ENCODE results near the gene HTR3A. TPM values are rescaled to one million over a fixed set of nuclear protein-coding genes. Genes with fewer than 3 reads are reported as not detected.

The HTR3A gene
- total and polyA plus RNA-seq, 2 of the 13 experiments (the other 11 are each of a cell fraction or from before 2014, with no cell fraction given): not detected

DNA sequence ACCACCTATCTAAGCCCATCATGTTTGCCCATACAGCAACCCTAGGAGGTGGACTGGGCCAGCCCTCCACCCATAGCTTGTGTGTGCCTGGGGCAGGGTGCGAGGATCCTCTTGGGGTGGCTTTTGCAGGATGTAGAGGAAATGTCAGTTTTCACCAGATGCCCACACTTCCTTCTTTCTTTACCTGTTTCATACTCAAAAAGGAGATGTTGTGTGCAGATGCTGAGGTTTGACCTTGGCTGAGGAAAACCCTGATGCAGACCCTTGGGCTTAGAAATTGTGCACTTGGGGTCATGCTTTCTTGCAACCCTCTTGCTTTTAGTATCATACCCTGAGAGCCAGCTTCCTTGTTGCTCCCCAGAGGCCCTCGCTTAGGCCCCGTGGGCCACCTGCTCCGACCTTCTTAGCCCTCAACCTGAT is 2.2 kb downstream of the HTR3A start:
- Histone ChIP-seq H3K27me3 (ENCODE audit: control insufficient read depth in 1 of 2, insufficient read depth in 2 of 2, low read length in 2 of 2) (peaks cover 3 to 71% of the 10 kb centered on the region in 2 experiments), H3K79me2 (ENCODE audit: insufficient read depth, low read length) (no peaks in the 10 kb centered on the region), H3K27ac (ENCODE audit: extremely low read length, insufficient read depth, low read length) (no peak overlapping the region), H3K9me3 (ENCODE audit: low read length) (no peaks in the 10 kb centered on the region), H3K4me1 (ENCODE audit: insufficient read depth, low read length) (no peaks in the 10 kb centered on the region), H2AFZ (ENCODE audit: low read length) (no peak overlapping the region), H4K20me1 (ENCODE audit: insufficient read depth, low read length) (no peaks in the 10 kb centered on the region), H3K9ac (ENCODE audit: insufficient read depth, low read depth, low read length) (no peak overlapping the region), H3K4me2 (ENCODE audit: low read depth, low read length) (no peak overlapping the region), H3K36me3 (replicated peaks in 1 of 2; ENCODE audit: control insufficient read depth in 1 of 2, insufficient read depth in 2 of 2, low read length in 2 of 2) (no peaks in the 10 kb centered on the region), H3K4me3 (replicated peaks in 1 of 3; ENCODE audit: insufficient read depth in 1 of 3, low read depth in 2 of 3, low read length in 3 of 3) (no peak overlapping the region)
- TF ChIP-seq FOXJ3 (CRISPR knock-in tag; IDR thresholded peaks at IDR 0.05; ENCODE audit: borderline replicate concordance) (no peak), ZNF703 (CRISPR knock-in tag; IDR thresholded peaks at IDR 0.05; ENCODE audit: borderline replicate concordance) (no peak), RBM22 (optimal IDR thresholded peaks at IDR 0.05; ENCODE audit: low read length) (no peak), TAF1 (CRISPR knock-in tag; IDR thresholded peaks at IDR 0.05) (no peak), ZNF761 (CRISPR knock-in tag; conservative IDR thresholded peaks at IDR 0.05) (no peak), CREB1 (IDR thresholded peaks at IDR 0.05) (no peak), CREB1 (CRISPR knock-in tag; IDR thresholded peaks at IDR 0.05) (no peak), RAD21 (CRISPR knock-in tag; IDR thresholded peaks at IDR 0.05) (no peak), ATF7 (IDR thresholded peaks at IDR 0.05) (no peak), ATF7 (CRISPR knock-in tag; IDR thresholded peaks at IDR 0.05) (no peak), ZNF839 (CRISPR knock-in tag; IDR thresholded peaks at IDR 0.05; ENCODE audit: borderline replicate concordance) (no peak), RELA (CRISPR knock-in tag; IDR thresholded peaks at IDR 0.05) (no peak), ZNF232 (CRISPR knock-in tag; IDR thresholded peaks at IDR 0.05; ENCODE audit: borderline replicate concordance) (no peak), ZBTB42 (CRISPR knock-in tag; IDR thresholded peaks at IDR 0.05) (no peak), POLR2AphosphoS2 (IDR thresholded peaks at IDR 0.05; ENCODE audit: low read depth, low read length) (no peak), CHCHD3 (CRISPR knock-in tag; IDR thresholded peaks at IDR 0.05) (no peak), SIX1 (CRISPR knock-in tag; IDR thresholded peaks at IDR 0.05; ENCODE audit: borderline replicate concordance) (no peak)
- TF ChIP-seq, protein P1, sequence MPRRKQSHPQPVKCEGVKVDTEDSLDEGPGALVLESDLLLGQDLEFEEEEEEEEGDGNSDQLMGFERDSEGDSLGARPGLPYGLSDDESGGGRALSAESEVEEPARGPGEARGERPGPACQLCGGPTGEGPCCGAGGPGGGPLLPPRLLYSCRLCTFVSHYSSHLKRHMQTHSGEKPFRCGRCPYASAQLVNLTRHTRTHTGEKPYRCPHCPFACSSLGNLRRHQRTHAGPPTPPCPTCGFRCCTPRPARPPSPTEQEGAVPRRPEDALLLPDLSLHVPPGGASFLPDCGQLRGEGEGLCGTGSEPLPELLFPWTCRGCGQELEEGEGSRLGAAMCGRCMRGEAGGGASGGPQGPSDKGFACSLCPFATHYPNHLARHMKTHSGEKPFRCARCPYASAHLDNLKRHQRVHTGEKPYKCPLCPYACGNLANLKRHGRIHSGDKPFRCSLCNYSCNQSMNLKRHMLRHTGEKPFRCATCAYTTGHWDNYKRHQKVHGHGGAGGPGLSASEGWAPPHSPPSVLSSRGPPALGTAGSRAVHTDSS (CRISPR knock-in tag; conservative IDR thresholded peaks at IDR 0.05): no peak
- TF ChIP-seq, protein P2, sequence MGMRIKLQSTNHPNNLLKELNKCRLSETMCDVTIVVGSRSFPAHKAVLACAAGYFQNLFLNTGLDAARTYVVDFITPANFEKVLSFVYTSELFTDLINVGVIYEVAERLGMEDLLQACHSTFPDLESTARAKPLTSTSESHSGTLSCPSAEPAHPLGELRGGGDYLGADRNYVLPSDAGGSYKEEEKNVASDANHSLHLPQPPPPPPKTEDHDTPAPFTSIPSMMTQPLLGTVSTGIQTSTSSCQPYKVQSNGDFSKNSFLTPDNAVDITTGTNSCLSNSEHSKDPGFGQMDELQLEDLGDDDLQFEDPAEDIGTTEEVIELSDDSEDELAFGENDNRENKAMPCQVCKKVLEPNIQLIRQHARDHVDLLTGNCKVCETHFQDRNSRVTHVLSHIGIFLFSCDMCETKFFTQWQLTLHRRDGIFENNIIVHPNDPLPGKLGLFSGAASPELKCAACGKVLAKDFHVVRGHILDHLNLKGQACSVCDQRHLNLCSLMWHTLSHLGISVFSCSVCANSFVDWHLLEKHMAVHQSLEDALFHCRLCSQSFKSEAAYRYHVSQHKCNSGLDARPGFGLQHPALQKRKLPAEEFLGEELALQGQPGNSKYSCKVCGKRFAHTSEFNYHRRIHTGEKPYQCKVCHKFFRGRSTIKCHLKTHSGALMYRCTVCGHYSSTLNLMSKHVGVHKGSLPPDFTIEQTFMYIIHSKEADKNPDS (CRISPR knock-in tag; IDR thresholded peaks at IDR 0.05): no peak
- TF ChIP-seq, protein P3, sequence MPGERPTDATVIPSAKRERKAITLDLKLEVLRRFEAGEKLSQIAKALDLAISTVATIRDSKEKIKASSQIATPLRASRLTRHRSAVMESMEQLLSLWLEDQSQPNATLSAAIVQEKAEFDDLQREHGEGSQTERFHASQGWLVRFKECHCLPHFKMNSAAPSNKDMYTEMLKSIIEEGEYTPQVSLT (CRISPR knock-in tag; IDR thresholded peaks at IDR 0.05; ENCODE audit: borderline replicate concordance, low read depth): no peak
- TF ChIP-seq, protein P4, sequence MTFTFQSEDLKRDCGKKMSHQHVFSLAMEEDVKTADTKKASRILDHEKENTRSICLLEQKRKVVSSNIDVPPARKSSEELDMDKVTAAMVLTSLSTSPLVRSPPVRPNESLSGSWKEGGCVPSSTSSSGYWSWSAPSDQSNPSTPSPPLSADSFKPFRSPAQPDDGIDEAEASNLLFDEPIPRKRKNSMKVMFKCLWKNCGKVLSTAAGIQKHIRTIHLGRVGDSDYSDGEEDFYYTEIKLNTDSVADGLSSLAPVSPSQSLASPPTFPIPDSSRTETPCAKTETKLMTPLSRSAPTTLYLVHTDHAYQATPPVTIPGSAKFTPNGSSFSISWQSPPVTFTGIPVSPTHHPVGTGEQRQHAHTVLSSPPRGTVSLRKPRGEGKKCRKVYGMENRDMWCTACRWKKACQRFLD (CRISPR knock-in tag; IDR thresholded peaks at IDR 0.05; ENCODE audit: borderline replicate concordance): no peak
- no peak for DNase-seq (ENCODE audit: low spot score)
- no peak for ATAC-seq
- CTCF ChIA-PET (ENCODE audit: low intra/inter-chr PET ratio, low total read pairs): no interaction called here
- in situ Hi-C loops (cut with HindIII; ENCODE audit: extremely low pct_ligation_motif_present, low pct_unique_long_range_greater_than_20kb): no loop called here
- intact Hi-C loops (cut with micrococcal nuclease; ENCODE audit: unreplicated experiment): no loop called here
- BruUV-seq (replicated peaks): no TSS peak
- 17% methylated on average over 4 of the region's 4 CpGs for WGBS (ENCODE audit: low lambda C conversion rate)
- FAIRE-seq: no peak
- POLR2A ChIA-PET: no interaction called here

Measured in HepG2 (cell line).